Right lobe of liver (tissue), 6 donors: ENCODE results near the gene SV2C. TPM values are rescaled to one million over a fixed set of nuclear protein-coding genes. Genes with fewer than 3 reads are reported as not detected.

Source experiments
- ATAC-seq, 4 donors: fragments of 200-7000 bp; cut with Tn5 transposase; one replicate each; pipeline ENCODE4 v1.9.1; 2020; ENCODE audit warnings: mild to moderate bottlenecking in 4 of 4, moderate library complexity in 4 of 4
- DNase-seq, 3 donors: peaks; one replicate each; pipeline ENCODE4 v3.0.0-alpha.2; 2020
- H3K27ac ChIP-seq, 3 donors: fragments of 200-600 bp; one replicate each; pipeline ENCODE4 v1.8.0; 2022
- H3K27me3 ChIP-seq, 2 donors: fragments of 200-600 bp; one replicate each; pipeline ENCODE4 v1.8.0; 2022
- H3K36me3 ChIP-seq, 4 donors: fragments of 200-600 bp; sonication (generic) in 1 of 4; one replicate each; pipeline versions ENCODE4 v1.5.1 to v1.8.0; 2017 to 2022; ENCODE audit warnings: control low read depth in 1 of 4
- H3K4me1 ChIP-seq, 4 donors: fragments of 200-600 bp; sonication (generic) in 1 of 4; one replicate each; pipeline versions ENCODE4 v1.5.1 to v1.8.0; 2017 to 2022; ENCODE audit warnings: control low read depth in 1 of 4
- H3K4me3 ChIP-seq, 3 donors: fragments of 200-600 bp; one replicate each; pipeline ENCODE4 v1.8.0; 2022
- H3K9me3 ChIP-seq, 4 donors: fragments of 200-600 bp; sonication (generic) in 1 of 4; one replicate each; pipeline versions ENCODE4 v1.5.1 to v1.8.0; 2017 to 2022; ENCODE audit warnings: control low read depth in 1 of 4
- CTCF ChIP-seq, 4 donors: fragments of 200-600 bp in 3 of 4; fragments of 450-650 bp in 1 of 4; IDR thresholded peaks; one replicate each; pipeline versions ENCODE4 v1.5.1 to v1.8.0; 2016 to 2022; ENCODE audit warnings: antibody characterized with exemption in 4 of 4, mild to moderate bottlenecking in 2 of 4
- POLR2A ChIP-seq: fragments of 450-650 bp; IDR thresholded peaks from one replicate; pipeline ENCODE4 v1.6.1; 2017; ENCODE audit warnings: antibody characterized with exemption, mild to moderate bottlenecking
- WGBS: methylation state at CpG from one replicate; pipeline ENCODE4 v1.1.6; 2018; ENCODE audit warnings: low coverage, low lambda C conversion rate; ENCODE audit not compliant: insufficient coverage; ENCODE audit errors: missing lambda C conversion rate; 5-methylcytosine and 5-hydroxymethylcytosine counted together
- intact Hi-C, 2 donors: fragments of 100-400 bp; cut with DNase I; formaldehyde crosslinking; loops; one replicate each; pipeline versions ENCODE4 v1.11.2 to v1.14.1; 2022
- total RNA-seq, 6 experiments: library from RNA; depleted of rRNA in 2 of 6; stranded (reverse); fragments of >200 nt in 2 of 6; fragmentation: NEBNext Ultra II Directional in 3 of 6; extraction: Animal tissue kit (Norgen Biotek cat#: 25700) in 3 of 6; gene quantifications; one replicate each; pipeline versions ENCODE4 v1.1.0 to v1.2.4, GENCODE V29; 2016 to 2023
- donor health status: DM: no; HTN: yes; CAD: no.
- donor health status: DM: no; HTN: no; CAD: no.
- donor health status: DM: no; HTN: no; CAD: no.
- donor health status: DM: no; HTN: yes; CAD: no.
- donor health status: DM: no; HTN: yes; CAD: no.

The SV2C gene
- total RNA-seq, 6 experiments from 2014 or later, result under 0.01 to 0.05 (median 0.01) TPM; not detected in 2

GRCh38 chr5:76210946-76211345 lies 127.8 kb downstream of the SV2C start:
- no peaks in the 10 kb centered on the region for H3K27me3 ChIP-seq
- TF ChIP-seq POLR2A (no peak), CTCF (IDR thresholded peaks at IDR 0.05) (no peak)
- DNase-seq, result no peak
- peak in 1 of 4 donors; percentile 35 for ATAC-seq
- no peaks in the 10 kb centered on the region for H3K4me1 ChIP-seq
- H3K4me3 ChIP-seq, result no peak overlapping the region
- no peaks in the 10 kb centered on the region for H3K36me3 ChIP-seq
- intact Hi-C loops, result no loop called here
- H3K9me3 ChIP-seq, result no peaks in the 10 kb centered on the region
- no peak overlapping the region for H3K27ac ChIP-seq

GRCh38 chr5:76213858-76214257 lies 130.7 kb downstream of the SV2C start:
- intact Hi-C loops, result no loop called here
- ATAC-seq, result no peak

GRCh38 chr5:76216748-76217147 lies 133.6 kb downstream of the SV2C start:
- H3K36me3 ChIP-seq, result no peaks in the 10 kb centered on the region
- H3K4me3 ChIP-seq, result no peak overlapping the region
- no peak for TF ChIP-seq POLR2A
- no peak for TF ChIP-seq CTCF (IDR thresholded peaks at IDR 0.05)
- ATAC-seq, result no peak
- intact Hi-C loops, result no loop called here
- H3K27ac ChIP-seq, result no peak overlapping the region
- H3K9me3 ChIP-seq, result no peaks in the 10 kb centered on the region
- 97% methylated on average over 4 of the region's 4 CpGs for WGBS
- H3K27me3 ChIP-seq, result no peaks in the 10 kb centered on the region
- no peaks in the 10 kb centered on the region for H3K4me1 ChIP-seq
- no peak for DNase-seq

More at GRCh38 chr5:76213858-76214257, 130.7 kb downstream of the SV2C start:
- no peak overlapping the region for H3K4me3 ChIP-seq
- H3K4me1 ChIP-seq, result no peaks in the 10 kb centered on the region
- H3K27ac ChIP-seq, result no peak overlapping the region
- TF ChIP-seq CTCF (IDR thresholded peaks at IDR 0.05) (no peak), POLR2A (no peak)
- H3K36me3 ChIP-seq, result no peaks in the 10 kb centered on the region
- no peaks in the 10 kb centered on the region for H3K9me3 ChIP-seq
- WGBS, result 56% methylated on average over 1 of the region's 1 CpG
- no peak for DNase-seq
- no peaks in the 10 kb centered on the region for H3K27me3 ChIP-seq

- DNase-seq (no peak), ATAC-seq (no peak)
- H3K4me1 ChIP-seq, result no peaks in the 10 kb centered on the region
- H3K36me3 ChIP-seq, result no peaks in the 10 kb centered on the region
- intact Hi-C loops, result no loop called here
- no peaks in the 10 kb centered on the region for H3K27me3 ChIP-seq
- H3K9me3 ChIP-seq, result no peaks in the 10 kb centered on the region
- TF ChIP-seq CTCF (IDR thresholded peaks at IDR 0.05) (no peak), POLR2A (no peak)
- no peak overlapping the region for H3K4me3 ChIP-seq
- H3K27ac ChIP-seq, result no peak overlapping the region
- 79% methylated on average over 3 of the region's 4 CpGs for WGBS
These were observed 136.5 kb downstream of the SV2C start for GRCh38 chr5:76219636-76220035.

GRCh38 chr5:76221311-76221710 lies 138.1 kb downstream of the SV2C start:
- H3K9me3 ChIP-seq, result no peaks in the 10 kb centered on the region
- H3K36me3 ChIP-seq, result no peaks in the 10 kb centered on the region
- WGBS, result 59% methylated on average over 4 of the region's 4 CpGs
- DNase-seq (no peak), ATAC-seq (no peak)
- H3K4me3 ChIP-seq, result no peak overlapping the region
- H3K4me1 ChIP-seq, result no peaks in the 10 kb centered on the region
- H3K27ac ChIP-seq, result no peak overlapping the region
- TF ChIP-seq CTCF (IDR thresholded peaks at IDR 0.05) (no peak), POLR2A (no peak)
- intact Hi-C loops, result no loop called here
- H3K27me3 ChIP-seq, result no peaks in the 10 kb centered on the region
